ENCODE data around the gene MRPL55.

Gene MRPL55

DNA sequence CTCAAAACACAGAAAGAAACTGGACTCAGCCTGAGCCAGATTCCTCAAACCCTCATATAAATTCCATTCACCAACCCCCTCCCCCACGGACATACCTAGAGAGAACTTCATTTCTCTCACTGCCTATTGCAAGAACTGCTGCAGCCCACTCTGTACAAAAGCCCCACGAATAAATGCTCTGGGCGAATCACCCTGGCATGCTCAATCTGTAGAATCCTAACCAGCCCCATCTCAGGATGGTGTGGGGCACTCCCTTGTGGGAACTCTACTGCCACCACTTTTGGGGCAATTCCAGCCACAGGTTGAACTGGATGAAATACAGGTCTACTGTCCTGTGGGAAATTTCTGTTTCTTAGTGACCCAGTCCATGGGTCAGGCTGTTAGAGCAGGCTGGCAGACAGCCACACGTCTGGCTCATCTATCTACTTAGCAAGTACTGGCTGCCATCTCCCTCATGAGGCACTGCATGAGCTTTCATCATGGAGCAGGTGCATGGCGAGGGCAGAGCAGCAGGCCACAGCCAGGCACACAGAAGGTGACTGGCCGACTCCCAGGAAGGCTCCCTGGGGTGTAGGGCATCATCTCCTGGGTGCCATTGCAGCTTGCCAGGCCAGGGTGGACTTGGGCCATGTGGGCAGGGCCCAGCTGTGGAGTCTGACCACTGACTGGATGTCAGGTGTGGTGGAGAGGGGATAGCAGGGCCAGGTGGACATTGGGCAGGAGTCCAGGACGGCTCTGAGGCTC is 4.4 kb downstream of the MRPL55 start:
- H3K4me3 Mint-ChIP-seq = peak overlapping the region; percentile 94
- H3K9me3 Mint-ChIP-seq = no peaks in the 10 kb centered on the region
- peaks cover 39% of the 10 kb centered on the region for H3K4me1 Mint-ChIP-seq (ENCODE audit: low read depth)
- H3K27ac Mint-ChIP-seq = peak overlapping the region; percentile 11
- H3K27me3 Mint-ChIP-seq = no peaks in the 10 kb centered on the region
- H3K36me3 Mint-ChIP-seq (ENCODE audit: low read depth) = peaks cover 19% of the 10 kb centered on the region

DNA sequence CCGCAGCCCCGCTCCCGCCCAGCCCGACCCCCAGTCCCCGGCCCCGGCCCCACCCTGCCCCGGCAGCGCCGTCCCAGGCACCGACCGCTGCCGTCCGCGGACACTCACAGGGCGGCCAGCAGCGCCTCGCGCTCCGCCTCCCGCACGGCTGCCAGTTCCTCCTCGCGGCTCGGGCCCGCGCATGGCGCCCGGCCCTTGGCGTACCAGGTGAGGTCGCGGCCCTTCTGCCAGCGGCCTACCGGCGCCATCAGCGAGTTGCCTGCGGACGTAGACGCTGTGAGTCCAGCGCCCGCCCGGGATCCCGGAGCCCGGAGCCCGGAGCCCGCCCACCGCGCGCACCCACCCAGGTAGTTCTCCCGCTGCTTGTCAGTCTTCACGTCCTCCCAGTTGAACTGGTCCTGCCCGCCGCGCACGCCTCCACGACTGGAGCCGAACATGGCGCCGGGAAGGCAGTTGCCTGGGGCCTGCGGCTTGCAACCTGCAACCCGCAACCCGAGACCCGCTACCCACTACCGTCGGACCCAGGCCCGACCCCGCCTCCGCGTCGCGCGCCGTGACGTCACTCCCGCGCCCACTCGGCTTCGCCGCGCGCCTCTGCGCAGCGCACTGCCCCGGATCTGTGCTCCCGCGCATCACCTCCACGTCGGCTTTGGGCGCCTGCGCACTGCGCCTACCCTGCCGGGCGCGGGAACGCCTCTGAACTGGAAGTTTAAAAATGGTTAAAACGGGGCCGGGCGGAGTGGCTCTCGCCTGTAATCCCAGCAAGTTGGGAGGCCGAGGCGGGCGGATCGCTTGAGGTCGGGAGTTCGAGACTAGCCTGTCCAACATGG is 6.1 kb downstream of the MRPL55 start, which contains the start of gene C1orf35:
Gene C1orf35 (minus strand): TSS at position 535 of the 830 bp plus-strand sequence. CDS start 98 bp downstream, at position 437.
- H3K9me3 Mint-ChIP-seq = no peaks in the 10 kb centered on the region
- H3K4me3 Mint-ChIP-seq = peak within 1 kb of the TSS; percentile 94
- peaks cover 28% of the 10 kb centered on the region for H3K4me1 Mint-ChIP-seq (ENCODE audit: low read depth)
- peak within 1 kb of the TSS; percentile 93 for H3K27ac Mint-ChIP-seq
- no peaks in the 10 kb centered on the region for H3K27me3 Mint-ChIP-seq
- peaks cover 30% of the 10 kb centered on the region for H3K36me3 Mint-ChIP-seq (ENCODE audit: low read depth)

DNA sequence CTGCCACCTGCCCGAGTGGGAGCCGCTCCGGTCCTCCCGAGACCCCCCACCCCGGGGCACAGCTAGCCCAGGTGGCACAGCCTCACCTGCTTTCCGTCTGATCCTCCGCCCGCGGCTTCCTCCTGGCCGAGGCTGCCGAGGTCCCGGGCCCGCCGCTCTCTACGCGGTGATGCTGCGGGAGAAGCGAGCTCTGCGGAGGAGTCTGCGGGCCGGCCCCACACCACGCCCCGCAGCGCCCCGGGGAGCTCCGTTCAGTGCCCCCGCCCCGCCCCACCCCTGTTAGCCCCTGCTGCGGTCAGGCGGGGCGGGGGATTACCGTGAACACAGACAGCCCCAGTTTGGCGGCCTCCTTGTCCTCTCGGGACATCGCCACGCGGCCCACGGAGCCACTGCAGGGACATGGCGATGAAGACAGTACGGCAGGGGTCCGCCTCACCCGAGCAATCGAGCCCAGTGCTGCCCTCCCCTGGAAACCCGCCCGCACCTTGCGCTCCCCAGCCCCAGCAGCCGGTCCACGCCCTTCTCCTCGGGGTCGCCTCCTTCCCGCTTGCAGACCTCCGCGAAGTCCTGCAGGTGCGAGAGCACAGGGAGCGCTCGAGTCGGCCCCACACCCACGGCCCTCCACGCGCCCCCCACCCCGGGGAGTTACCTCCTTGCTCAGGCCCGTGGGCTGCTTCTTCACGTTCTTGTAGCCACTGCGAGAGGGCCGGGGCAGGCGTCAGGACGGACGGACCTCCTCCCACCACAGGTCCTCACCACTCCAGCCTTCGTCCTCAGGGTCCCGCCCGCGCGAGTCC is 6.9 kb downstream of the MRPL55 start:
- Mint-ChIP-seq H3K27me3 (no peaks in the 10 kb centered on the region), H3K4me3 (peak overlapping the region; percentile 94), H3K27ac (no peak overlapping the region), H3K4me1 (ENCODE audit: low read depth) (peaks cover 23% of the 10 kb centered on the region), H3K9me3 (no peaks in the 10 kb centered on the region), H3K36me3 (ENCODE audit: low read depth) (peaks cover 34% of the 10 kb centered on the region)

DNA sequence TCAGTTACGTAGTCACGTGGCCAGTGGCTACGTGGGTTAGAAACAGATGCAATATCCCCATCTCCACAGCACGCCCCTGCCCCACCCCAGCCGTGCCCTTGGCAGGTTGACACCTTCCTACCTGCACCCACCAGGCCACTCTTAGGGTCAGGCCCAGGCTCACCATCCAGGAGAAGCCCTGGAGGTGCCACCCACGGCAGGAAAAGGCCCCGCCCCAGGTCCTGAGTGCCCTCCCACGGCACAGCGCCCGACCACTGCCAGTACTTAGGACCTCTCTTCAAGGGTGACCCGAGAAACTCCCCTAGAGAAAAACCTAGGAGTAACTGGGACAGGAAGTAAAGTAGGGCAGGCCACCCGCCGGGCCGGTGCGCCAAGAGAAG is 7.5 kb downstream of the MRPL55 start:
- peak overlapping the region; percentile 64 for H3K4me3 Mint-ChIP-seq
- H3K36me3 Mint-ChIP-seq (ENCODE audit: low read depth) = peaks cover 32% of the 10 kb centered on the region
- H3K27me3 Mint-ChIP-seq = no peaks in the 10 kb centered on the region
- peaks cover 24% of the 10 kb centered on the region for H3K4me1 Mint-ChIP-seq (ENCODE audit: low read depth)
- H3K27ac Mint-ChIP-seq = peak overlapping the region; percentile 47
- no peaks in the 10 kb centered on the region for H3K9me3 Mint-ChIP-seq

DNA sequence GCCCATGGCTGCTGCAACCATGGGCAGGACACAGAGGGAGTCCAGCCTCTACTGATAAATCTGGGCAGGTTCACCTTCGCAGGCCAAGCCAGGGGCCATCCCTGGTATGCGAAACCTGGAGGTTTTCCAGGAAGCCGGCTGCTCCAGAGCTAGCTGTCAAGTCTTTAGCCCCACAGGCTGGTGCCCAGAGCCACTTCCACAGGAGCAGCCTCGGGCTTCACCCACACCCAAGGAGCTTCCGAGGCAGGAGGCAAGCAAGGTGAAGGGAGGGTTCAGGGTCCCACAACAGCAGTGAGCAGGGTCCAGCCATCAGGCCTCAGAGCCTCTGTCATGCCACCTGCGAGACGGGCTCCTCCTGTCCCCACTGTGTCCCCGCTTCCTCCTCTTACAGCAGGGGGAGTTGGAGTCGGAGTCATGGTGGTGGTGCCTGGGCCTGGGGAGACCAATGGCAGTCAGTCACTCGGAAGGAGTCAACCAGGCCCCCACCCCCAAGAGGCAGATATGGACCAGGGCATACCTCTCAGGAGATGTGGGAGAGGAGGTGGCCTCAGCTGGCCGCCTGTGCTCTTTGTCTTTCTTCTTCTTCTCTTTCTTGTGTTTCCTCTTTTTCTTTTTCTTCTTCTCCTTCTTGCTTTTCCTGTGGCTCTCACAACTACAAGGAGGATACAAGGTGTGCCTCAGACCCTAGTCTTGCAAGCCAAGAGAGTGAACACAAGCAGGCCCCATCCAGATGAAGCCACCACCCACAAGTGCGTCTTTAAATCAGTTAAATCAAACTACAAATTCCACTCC is 8.1 kb downstream of the MRPL55 start:
- Mint-ChIP-seq H3K27me3 (no peaks in the 10 kb centered on the region), H3K4me3 (peak overlapping the region; percentile 64), H3K27ac (peak overlapping the region; percentile 47), H3K4me1 (ENCODE audit: low read depth) (peaks cover 26% of the 10 kb centered on the region), H3K9me3 (no peaks in the 10 kb centered on the region), H3K36me3 (ENCODE audit: low read depth) (peaks cover 29% of the 10 kb centered on the region)

DNA sequence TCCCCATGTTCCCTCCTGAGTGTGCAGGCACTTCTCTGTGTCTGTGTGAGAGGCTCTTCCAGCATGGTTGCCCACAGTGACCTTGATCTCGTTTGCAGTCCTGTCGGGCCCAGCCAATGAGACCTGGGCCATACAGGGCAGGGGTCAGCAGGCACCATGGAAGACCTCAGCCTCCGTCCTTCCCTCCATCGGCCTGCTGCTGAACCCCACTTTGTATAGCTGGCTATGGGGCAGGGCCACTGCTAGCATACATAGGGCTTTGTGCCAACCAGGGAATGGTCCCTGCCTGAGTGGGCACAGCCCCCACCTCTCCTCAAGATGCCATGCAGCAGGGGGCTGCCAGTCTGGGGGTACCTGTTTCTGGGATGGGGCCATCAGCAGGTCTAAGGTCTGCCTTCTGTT is 9.8 kb downstream of the MRPL55 start:
- Mint-ChIP-seq H3K36me3 (ENCODE audit: low read depth) (peaks cover 45% of the 10 kb centered on the region), H3K9me3 (peaks cover 8% of the 10 kb centered on the region), H3K4me3 (no peak overlapping the region), H3K4me1 (ENCODE audit: low read depth) (peaks cover 38% of the 10 kb centered on the region), H3K27me3 (no peaks in the 10 kb centered on the region), H3K27ac (peak overlapping the region; percentile 58)

DNA sequence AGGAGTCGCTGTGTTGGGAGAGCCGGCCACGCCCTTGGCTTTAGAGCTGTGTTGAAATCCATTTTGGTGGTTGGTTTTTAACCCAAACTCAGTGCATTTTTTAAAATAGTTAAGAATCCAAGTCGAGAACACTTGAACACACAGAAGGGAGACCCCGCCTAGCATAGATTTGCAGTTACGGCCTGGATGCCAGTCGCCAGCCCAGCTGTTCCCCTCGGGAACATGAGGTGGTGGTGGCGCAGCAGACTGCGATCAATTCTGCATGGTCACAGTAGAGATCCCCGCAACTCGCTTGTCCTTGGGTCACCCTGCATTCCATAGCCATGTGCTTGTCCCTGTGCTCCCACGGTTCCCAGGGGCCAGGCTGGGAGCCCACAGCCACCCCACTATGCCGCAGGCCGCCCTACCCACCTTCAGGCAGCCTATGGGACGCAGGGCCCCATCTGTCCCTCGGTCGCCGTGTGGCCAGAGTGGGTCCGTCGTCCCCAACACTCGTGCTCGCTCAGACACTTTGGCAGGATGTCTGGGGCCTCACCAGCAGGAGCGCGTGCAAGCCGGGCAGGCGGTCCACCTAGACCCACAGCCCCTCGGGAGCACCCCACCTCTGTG is 10.7 kb downstream of the MRPL55 start:
- Mint-ChIP-seq H3K4me1 (ENCODE audit: low read depth) (peaks cover 34% of the 10 kb centered on the region), H3K9me3 (peaks cover 10% of the 10 kb centered on the region), H3K36me3 (ENCODE audit: low read depth) (peaks cover 50% of the 10 kb centered on the region), H3K27ac (no peak overlapping the region), H3K4me3 (no peak overlapping the region), H3K27me3 (no peaks in the 10 kb centered on the region)

DNA sequence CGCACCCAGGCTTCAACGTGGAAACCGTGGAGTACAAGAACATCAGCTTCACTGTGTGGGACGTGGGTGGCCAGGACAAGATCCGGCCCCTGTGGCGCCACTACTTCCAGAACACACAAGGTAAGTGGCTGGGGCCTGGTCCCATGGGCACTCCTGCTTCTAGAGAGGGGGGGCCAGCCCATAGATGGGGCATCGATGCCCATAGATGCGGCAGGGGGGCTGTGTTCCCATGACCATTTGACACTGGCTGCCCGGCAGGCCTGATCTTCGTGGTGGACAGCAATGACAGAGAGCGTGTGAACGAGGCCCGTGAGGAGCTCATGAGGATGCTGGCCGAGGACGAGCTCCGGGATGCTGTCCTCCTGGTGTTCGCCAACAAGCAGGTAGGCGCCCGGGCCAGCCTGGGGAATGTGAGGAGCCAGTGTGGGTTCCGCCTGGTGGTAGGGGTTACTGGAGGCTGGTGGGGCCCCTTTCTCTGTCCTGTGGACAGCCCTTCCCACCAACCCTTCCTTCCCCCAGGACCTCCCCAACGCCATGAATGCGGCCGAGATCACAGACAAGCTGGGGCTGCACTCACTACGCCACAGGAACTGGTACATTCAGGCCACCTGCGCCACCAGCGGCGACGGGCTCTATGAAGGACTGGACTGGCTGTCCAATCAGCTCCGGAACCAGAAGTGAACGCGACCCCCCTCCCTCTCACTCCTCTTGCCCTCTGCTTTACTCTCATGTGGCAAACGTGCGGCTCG is 11.6 kb downstream of the MRPL55 start:
- Mint-ChIP-seq H3K4me1 (ENCODE audit: low read depth) (peaks cover 34% of the 10 kb centered on the region), H3K36me3 (ENCODE audit: low read depth) (peaks cover 59% of the 10 kb centered on the region), H3K9me3 (peaks cover 10% of the 10 kb centered on the region), H3K4me3 (no peak overlapping the region), H3K27ac (no peak overlapping the region), H3K27me3 (no peaks in the 10 kb centered on the region)

DNA sequence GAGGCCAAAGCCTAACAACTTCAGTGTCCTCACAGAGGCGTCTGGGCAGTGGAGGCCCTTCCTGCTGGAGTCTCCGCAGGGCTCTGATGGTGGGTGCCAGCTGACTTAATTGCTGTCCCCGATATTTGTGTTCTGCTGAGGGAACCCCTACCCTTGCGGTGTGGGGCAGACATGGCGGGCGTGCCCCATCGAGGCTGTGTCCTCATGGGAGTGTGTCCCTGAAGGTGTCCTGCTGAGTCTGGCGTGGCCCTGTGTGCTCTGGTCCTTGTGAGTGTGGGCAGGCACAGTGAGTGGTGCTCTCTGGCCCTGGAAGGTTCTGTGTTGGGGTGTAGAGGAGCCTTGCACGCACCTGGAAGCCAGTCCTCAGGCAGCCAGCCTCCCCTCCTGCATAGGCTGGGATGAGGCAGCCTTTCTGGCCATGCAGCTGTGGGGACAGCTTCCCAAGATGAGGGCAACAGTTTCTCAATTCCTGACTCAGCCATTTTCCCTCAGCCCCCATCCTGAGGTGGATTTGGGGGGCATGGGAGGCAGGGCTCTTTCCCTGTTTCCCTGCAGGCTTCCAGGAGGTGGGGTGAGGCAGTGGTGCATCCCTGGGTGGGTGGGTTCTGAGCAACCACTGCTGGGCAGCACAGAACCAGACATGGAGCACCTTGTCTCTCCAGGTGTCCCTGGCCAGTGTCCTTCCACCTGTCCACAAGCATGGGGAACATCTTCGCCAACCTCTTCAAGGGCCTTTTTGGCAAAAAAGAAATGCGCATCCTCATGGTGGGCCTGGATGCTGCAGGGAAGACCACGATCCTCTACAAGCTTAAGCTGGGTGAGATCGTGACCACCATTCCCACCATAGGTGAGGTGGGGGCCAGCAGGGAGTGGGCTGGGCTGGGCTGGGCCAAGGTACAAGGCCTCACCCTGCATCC is 12.4 kb downstream of the MRPL55 start:
- Mint-ChIP-seq H3K27me3 (no peaks in the 10 kb centered on the region), H3K27ac (no peak overlapping the region), H3K4me3 (no peak overlapping the region), H3K9me3 (peaks cover 10% of the 10 kb centered on the region), H3K4me1 (ENCODE audit: low read depth) (peaks cover 41% of the 10 kb centered on the region), H3K36me3 (ENCODE audit: low read depth) (peaks cover 67% of the 10 kb centered on the region)

DNA sequence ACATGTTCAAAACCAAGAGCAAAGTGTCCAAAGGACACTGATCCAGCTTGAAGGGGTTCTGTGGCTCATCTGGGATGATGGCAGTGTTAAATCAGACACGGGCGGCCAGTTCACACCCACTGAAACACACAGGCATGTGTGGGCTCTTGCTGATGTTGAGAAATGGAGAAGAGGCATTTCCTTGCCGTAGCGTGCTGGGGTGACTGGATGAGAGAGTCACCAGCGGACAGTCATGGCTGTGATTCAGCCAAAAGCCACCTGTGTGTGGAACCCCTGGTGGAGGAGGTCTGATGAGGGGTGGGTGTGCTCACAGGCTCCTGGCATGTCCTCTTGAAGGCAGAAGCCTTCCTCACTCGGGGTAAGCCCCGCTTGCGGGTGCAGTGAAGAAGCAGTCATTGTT is 13.2 kb downstream of the MRPL55 start:
- no peaks in the 10 kb centered on the region for H3K27me3 Mint-ChIP-seq
- H3K4me1 Mint-ChIP-seq (ENCODE audit: low read depth) = peaks cover 41% of the 10 kb centered on the region
- peaks cover 10% of the 10 kb centered on the region for H3K9me3 Mint-ChIP-seq
- H3K36me3 Mint-ChIP-seq (ENCODE audit: low read depth) = peaks cover 69% of the 10 kb centered on the region
- H3K4me3 Mint-ChIP-seq = no peak overlapping the region
- H3K27ac Mint-ChIP-seq = peak overlapping the region; percentile 21

DNA sequence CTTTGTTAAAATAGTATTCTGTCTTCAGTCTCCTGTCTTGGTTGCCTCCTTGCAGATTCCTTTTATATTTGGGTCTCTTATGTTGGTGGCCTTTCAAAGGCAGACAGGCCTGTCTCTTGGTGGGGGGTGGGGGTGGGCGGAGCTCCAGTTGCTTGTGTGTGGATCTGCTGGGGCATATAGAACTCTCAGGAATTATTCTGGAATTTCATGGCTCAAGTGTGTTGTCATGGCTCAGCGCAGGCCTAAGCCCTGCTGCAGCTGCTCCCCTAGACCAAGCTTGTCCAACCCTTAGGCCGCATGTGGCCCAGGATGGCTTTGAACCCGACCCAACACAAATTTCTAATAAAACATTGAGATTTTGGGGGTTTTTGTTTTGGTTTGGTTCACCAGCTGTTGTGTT is 13.9 kb downstream of the MRPL55 start:
- H3K36me3 Mint-ChIP-seq (ENCODE audit: low read depth) = peaks cover 72% of the 10 kb centered on the region

DNA sequence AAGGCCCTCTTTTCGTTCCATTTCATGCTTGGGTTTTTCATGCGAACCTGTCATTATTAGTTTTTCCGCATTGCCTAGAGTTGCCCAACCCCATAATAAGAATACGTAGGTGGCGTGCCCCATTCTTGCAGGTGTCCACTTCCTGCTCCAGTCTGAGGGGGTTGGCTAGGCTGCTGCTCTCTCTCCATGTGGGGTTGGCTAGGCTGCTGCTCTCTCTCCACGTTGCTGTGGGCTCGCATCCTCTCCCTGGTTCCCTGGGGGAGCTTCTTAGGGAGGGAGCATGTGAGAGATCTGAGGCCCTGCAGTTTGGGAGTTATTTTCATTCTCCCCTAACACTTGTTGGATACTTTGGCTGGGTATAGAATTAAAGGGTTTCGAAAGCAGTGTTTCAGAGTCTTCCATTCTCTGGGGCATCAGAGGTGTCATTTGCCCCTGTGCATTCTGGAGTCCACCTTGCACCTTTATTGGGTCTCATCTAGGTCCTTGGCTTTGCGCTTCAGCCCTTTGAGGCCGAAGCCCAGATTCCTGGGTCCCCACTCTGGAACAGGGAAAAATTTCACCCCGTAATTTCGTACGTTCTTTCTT is 14.6 kb downstream of the MRPL55 start:
- H3K4me3 Mint-ChIP-seq = no peak overlapping the region

More for the DNA sequence above, 13.9 kb downstream of the MRPL55 start:
- no peaks in the 10 kb centered on the region for H3K27me3 Mint-ChIP-seq
- H3K9me3 Mint-ChIP-seq = peaks cover 10% of the 10 kb centered on the region
- H3K27ac Mint-ChIP-seq = no peak overlapping the region
- no peak overlapping the region for H3K4me3 Mint-ChIP-seq
- H3K4me1 Mint-ChIP-seq (ENCODE audit: low read depth) = peaks cover 49% of the 10 kb centered on the region

More for the DNA sequence above, 14.6 kb downstream of the MRPL55 start:
- H3K4me1 Mint-ChIP-seq (ENCODE audit: low read depth) = peaks cover 55% of the 10 kb centered on the region
- peak overlapping the region; percentile 36 for H3K27ac Mint-ChIP-seq
- peaks cover 71% of the 10 kb centered on the region for H3K36me3 Mint-ChIP-seq (ENCODE audit: low read depth)
- H3K9me3 Mint-ChIP-seq = peaks cover 10% of the 10 kb centered on the region
- H3K27me3 Mint-ChIP-seq = no peaks in the 10 kb centered on the region

Measured in stimulated activated naive CD8-positive, alpha-beta T cell treated with anti-CD3 and anti-CD28 coated beads, Interleukin-15, Interleukin-2, amounts not matched to agents 100 ng/mL and 50 ng/mL, for 24 hours (primary cell).